ENCODE results near the gene TRIM17. TPM values are rescaled to one million over a fixed set of nuclear protein-coding genes. Genes with fewer than 3 reads are reported as not detected.

The TRIM17 gene
- polyA plus RNA-seq, 1 experiment, result 0.16 TPM

DNA sequence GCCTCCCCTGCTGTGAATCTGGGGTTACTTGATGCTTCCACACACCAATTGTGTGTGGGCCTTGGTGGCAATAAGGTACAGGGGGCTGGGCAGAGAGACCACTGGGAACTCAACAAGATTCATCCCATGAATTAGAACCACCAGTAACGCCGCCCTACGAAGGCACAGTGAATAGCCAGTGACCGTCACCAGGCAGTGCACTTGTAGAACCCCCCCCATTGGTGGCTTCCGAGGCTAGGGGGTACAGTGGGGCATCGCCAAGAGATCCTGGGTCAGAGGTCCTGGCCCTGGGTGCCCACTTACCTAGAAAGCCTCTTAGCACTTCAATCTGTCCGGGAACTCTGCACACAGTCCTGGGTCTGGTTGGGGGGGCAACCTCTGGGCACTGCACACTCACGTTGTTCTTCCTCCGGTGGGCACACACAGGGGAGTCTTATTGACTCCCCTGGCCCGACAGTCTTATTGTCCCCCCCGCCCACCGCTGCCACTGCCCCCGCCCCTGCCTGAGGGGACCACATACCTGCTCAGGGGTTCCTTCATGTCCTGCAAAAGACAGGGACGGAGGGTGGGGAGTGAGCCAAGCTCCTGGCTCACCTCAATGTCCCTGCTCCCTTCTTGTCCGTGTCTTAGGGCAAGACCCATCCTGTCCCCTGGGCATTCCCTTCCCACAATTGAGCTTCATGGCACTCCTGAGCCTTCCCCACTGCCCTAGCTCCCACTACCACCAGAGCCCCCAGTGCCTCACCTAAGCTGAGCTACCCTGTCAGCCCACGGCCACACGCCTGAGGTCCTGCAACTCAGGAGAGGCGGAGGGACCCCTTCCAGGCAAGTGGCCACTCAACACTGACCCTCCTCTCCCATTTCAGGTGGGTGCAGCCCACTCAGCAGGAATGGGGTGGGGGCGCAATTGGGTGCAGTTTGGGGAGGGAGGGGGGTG lies 7.5 kb downstream of the TRIM17 start:
- H3K4me3 ChIP-seq (ENCODE audit: low read depth, low read length), result no peak overlapping the region
- ChIA-PET POLR2A (no interaction called here), CTCF (interaction anchor here (1.0 kb wide), 1 partner anchor 50 kb away, joined by 7 read pairs; no protein-coding TSS in a partner anchor)
- no peak for DNase-seq (ENCODE audit: low read depth, low spot score)
- no peak overlapping the region for H3K27ac ChIP-seq (ENCODE audit: low read depth, low read length)
- TF ChIP-seq, protein P1, sequence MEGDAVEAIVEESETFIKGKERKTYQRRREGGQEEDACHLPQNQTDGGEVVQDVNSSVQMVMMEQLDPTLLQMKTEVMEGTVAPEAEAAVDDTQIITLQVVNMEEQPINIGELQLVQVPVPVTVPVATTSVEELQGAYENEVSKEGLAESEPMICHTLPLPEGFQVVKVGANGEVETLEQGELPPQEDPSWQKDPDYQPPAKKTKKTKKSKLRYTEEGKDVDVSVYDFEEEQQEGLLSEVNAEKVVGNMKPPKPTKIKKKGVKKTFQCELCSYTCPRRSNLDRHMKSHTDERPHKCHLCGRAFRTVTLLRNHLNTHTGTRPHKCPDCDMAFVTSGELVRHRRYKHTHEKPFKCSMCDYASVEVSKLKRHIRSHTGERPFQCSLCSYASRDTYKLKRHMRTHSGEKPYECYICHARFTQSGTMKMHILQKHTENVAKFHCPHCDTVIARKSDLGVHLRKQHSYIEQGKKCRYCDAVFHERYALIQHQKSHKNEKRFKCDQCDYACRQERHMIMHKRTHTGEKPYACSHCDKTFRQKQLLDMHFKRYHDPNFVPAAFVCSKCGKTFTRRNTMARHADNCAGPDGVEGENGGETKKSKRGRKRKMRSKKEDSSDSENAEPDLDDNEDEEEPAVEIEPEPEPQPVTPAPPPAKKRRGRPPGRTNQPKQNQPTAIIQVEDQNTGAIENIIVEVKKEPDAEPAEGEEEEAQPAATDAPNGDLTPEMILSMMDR (IDR thresholded peaks at IDR 0.05; ENCODE audit: low read depth, low read length), result no peak
- no peaks in the 10 kb centered on the region for H3K27me3 ChIP-seq (ENCODE audit: control insufficient read depth, insufficient read depth, low read length)
- H3K9me3 ChIP-seq (ENCODE audit: control insufficient read depth, insufficient read depth, low read length), result no peaks in the 10 kb centered on the region; the same call in 1 of the 2 replicates

DNA sequence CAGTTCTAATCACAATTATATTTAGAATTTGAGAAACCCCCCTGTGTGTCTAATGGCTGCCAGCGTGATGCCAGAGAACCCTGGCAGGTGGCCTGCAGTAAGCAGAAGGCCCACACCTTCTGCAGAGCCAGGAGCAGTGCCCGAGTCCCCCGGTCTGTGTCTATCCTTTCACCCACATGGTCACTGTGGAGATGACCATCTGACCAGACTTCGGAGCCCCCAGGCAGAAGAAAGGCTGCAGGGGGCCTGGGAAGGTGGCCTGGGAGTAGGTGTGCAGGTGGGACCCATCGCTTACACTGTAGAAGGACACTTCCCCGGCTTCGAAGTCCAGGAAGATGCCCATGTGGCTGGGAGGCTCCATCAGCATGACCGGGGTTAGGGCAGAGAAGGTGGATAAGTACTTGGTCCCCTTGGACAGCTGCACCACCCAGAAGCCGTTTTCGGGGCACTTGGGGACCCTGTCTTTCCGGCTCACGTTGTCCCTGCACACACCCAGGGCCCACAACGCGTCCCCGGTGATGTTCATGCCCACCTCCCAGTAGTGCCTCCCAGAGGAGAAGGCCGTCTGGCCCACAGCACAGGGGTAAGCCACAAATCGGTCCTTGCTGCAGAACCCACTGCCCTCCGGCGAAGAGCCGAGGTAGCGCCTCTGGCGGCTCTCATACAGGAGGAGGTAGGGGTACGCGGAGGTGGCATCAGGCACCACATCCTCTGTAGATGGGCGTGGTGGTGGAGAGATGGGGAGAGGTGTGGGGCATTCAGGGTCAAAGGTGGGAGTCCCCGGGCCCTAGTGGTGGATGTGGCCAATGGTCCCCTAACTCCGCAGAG lies 8.4 kb downstream of the TRIM17 start:
- TF ChIP-seq, protein P1 (IDR thresholded peaks at IDR 0.05; ENCODE audit: low read depth, low read length), result no peak

DNA sequence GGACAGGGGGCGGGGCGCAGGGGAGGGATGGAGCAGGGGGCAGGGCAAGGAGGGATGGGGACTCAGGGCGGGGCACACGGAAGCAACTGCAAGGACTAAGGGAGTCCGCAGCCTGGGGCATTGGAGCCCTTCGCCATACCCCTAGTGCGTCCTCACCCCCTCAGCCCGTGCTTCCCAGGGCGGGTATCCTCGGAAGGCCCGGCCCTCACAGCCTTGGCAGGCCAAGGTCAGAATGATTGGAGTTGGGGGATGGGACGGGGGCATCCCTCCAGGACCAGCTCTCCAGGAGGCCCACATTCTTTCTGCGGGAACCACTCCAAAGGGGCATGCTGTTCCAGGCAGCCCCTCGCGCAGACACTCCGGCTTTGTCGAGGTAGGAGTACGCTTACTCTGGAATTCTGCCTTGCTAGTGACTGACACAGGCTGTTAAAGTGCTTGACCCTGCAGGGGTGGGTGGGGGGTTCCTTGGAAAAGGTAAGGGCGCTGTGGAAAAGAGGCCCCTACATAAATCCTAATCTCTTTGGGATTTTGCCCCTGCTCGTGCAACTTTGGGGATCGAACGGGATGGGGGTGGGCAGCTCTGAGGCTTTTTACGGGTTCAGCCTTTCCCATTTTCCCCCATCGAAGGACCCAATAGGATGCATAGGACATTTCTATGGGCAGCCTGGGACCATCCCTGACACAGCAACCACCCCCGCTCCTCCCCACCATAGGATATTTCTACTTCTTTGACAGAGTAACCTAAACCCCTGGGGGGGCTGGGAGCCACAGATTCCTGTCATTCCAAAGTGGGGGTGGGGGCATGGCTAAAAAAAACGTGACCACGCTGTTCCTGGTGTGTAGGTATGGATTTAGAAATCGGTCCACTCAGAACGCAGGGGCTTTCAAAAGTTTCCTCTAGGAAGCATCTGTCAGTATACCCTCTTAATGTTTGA lies 9.3 kb downstream of the TRIM17 start:
- H3K27me3 ChIP-seq (ENCODE audit: control insufficient read depth, insufficient read depth, low read length), result no peaks in the 10 kb centered on the region
- TF ChIP-seq, protein P1 (IDR thresholded peaks at IDR 0.05; ENCODE audit: low read depth, low read length), result no peak
- peak overlapping the region; percentile 87 for H3K4me3 ChIP-seq (ENCODE audit: low read depth, low read length)
- POLR2A ChIA-PET, result interaction anchor here (0.6 to 1.4 kb wide), 17 partner anchors 8 to 1307 kb away, joined by 3 to 19 read pairs (median 9); partner anchors contain the start of genes GUK1 and RNF187
- DNase-seq (ENCODE audit: low read depth, low spot score), result no peak
- peak overlapping the region; percentile 47 for H3K27ac ChIP-seq (ENCODE audit: low read depth, low read length)
- H3K9me3 ChIP-seq (ENCODE audit: control insufficient read depth, insufficient read depth, low read length), result no peaks in the 10 kb centered on the region; the same call in 1 of the 2 replicates
- CTCF ChIA-PET, result interaction anchor here (0.6 to 0.7 kb wide), 3 partner anchors 39 to 235 kb away, joined by 7 to 11 read pairs (median 9); no protein-coding TSS in a partner anchor

More for the DNA sequence above, 8.4 kb downstream of the TRIM17 start:
- Histone ChIP-seq H3K27ac (ENCODE audit: low read depth, low read length) (no peak overlapping the region), H3K9me3 (ENCODE audit: control insufficient read depth, insufficient read depth, low read length) (no peaks in the 10 kb centered on the region; the same call in 1 of the 2 replicates), H3K27me3 (ENCODE audit: control insufficient read depth, insufficient read depth, low read length) (no peaks in the 10 kb centered on the region), H3K4me3 (ENCODE audit: low read depth, low read length) (peak overlapping the region; percentile 87)
- ChIA-PET POLR2A (no interaction called here), CTCF (no interaction called here)
- no peak for DNase-seq (ENCODE audit: low read depth, low spot score)

DNA sequence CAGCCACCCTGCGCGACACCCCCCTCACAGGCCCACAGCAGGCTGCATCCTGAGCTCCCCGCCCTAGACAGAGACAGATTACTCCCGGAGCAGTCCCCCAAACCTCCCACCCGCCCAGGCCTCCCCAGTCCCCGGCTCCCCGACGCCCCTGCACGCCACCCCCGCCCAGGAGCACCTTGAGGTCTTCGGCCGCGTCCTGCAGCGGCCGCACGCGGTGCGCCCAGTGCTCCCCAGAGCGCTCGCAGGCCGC lies 10.8 kb downstream of the TRIM17 start:
- CTCF ChIA-PET, result interaction anchor here (1.7 kb wide), 1 partner anchor 13 kb away, joined by 11 read pairs; no protein-coding TSS in a partner anchor

More for the DNA sequence above, 10.8 kb downstream of the TRIM17 start:
- no peak for DNase-seq (ENCODE audit: low read depth, low spot score)
- POLR2A ChIA-PET, result no interaction called here
- Histone ChIP-seq H3K4me3 (ENCODE audit: low read depth, low read length) (peak overlapping the region; percentile 91), H3K9me3 (ENCODE audit: control insufficient read depth, insufficient read depth, low read length) (no peaks in the 10 kb centered on the region; the same call in 1 of the 2 replicates), H3K27ac (ENCODE audit: low read depth, low read length) (no peak overlapping the region), H3K27me3 (ENCODE audit: control insufficient read depth, insufficient read depth, low read length) (no peaks in the 10 kb centered on the region)
- TF ChIP-seq, protein P1 (IDR thresholded peaks at IDR 0.05; ENCODE audit: low read depth, low read length), result no peak
